HCT116 (cell line): ENCODE data around the gene ACER1. TPM values are rescaled to one million over a fixed set of nuclear protein-coding genes. Genes with fewer than 3 reads are reported as not detected.

Experiments used
- ATAC-seq: fragments of 200-7000 bp; cut with Tn5 transposase; 2 replicates; pipeline ENCODE4 v1.9.1; 2020; ENCODE audit warnings: mild to moderate bottlenecking, moderate library complexity
- BruUV-seq: library from RNA; stranded (reverse); fragments of 400-500 nt; replicated peaks from 2 replicates; lab custom pipeline; 2021; lab: Mats Ljungman, UMichigan
- CTCF ChIA-PET: fragments of 300-600 bp; sonication (Branson Sonifier 250); formaldehyde crosslinking; loops from one replicate; lab custom pipeline; 2021; ENCODE audit warnings: antibody characterized with exemption; lab: Charles Lee
- POLR2A ChIA-PET: fragments of 300-600, 350-600 bp; sonication (Branson Sonifier 250); formaldehyde crosslinking; loops from one replicate; lab custom pipeline; 2021; ENCODE audit warnings: antibody characterized with exemption; lab: Charles Lee
- RAD21 ChIA-PET, 2 experiments: fragments of 300-600 bp; sonication (Branson Sonifier 250); formaldehyde crosslinking; loops; one replicate each; lab custom pipeline; 2023; ENCODE audit warnings: low total read pairs in 2 of 2; ENCODE audit not compliant: uncharacterized antibody in 2 of 2, unreplicated experiment in 2 of 2, low non-redundant PET in 1 of 2; lab: Charles Lee
- DNase-seq: peaks from one replicate; pipeline ENCODE4 v3.0.0-alpha.2; 2010; ENCODE audit warnings: low read depth, low spot score
- H2AFZ ChIP-seq: fragments of 200-600 bp; shearing (Covaris generic), sonication (generic); 2 replicates; pipeline ENCODE4 v1.6.1; 2017; ENCODE audit warnings: low read depth, mixed run types, mixed read lengths, antibody characterized with exemption, low read length; ENCODE audit not compliant: poor library complexity, severe bottlenecking
- H3K27ac ChIP-seq: 2 replicates; pipeline ENCODE4 v1.5.1; 2012; ENCODE audit warnings: low read depth, low read length
- H3K27me3 ChIP-seq: fragments of 200-600 bp; sonication (generic); 2 replicates; pipeline ENCODE4 v1.6.1; 2016; ENCODE audit warnings: mixed run types, low read length, mixed read lengths; ENCODE audit not compliant: insufficient read depth
- H3K36me3 ChIP-seq, 2 experiments: fragments of 200-500 bp in 1 of 2; fragments of 200-600 bp in 1 of 2; sonication (Bioruptor generic) in 1 of 2; sonication (generic) in 1 of 2; 2 replicates each; pipeline versions ENCODE4 v1.5.1 to v1.6.1; 2014 to 2016; ENCODE audit warnings: low read length in 2 of 2, inconsistent platforms in 1 of 2, mixed read lengths in 1 of 2, mixed run types in 1 of 2; ENCODE audit not compliant: insufficient read depth in 2 of 2, control insufficient read depth in 1 of 2
- H3K4me1 ChIP-seq, 2 experiments: fragments of 200-600 bp in 1 of 2; sonication (generic) in 1 of 2; 2 replicates each; pipeline versions ENCODE4 v1.5.1 to v1.6.1; 2012 to 2017; ENCODE audit warnings: low read length in 2 of 2, inconsistent platforms in 1 of 2, mild to moderate bottlenecking in 1 of 2, mixed read lengths in 1 of 2, mixed run types in 1 of 2, moderate library complexity in 1 of 2; ENCODE audit not compliant: insufficient read depth in 2 of 2, control insufficient read depth in 1 of 2
- H3K4me2 ChIP-seq: fragments of 200-600 bp; sonication (generic); 2 replicates; pipeline ENCODE4 v1.6.1; 2017; ENCODE audit warnings: mixed run types, low read length, mixed read lengths
- H3K4me3 ChIP-seq, 2 experiments: fragments of 200-600 bp in 1 of 2; sonication (generic) in 1 of 2; replicated peaks in 1 of 2; 2 replicates each; pipeline ENCODE4 v1.5.1; 2011 to 2016; ENCODE audit warnings: low read length in 2 of 2, control low read depth in 1 of 2, low read depth in 1 of 2, mild to moderate bottlenecking in 1 of 2, mixed read lengths in 1 of 2, mixed run types in 1 of 2
- H3K79me2 ChIP-seq: fragments of 200-600 bp; sonication (generic); 2 replicates; pipeline ENCODE4 v1.6.1; 2017; ENCODE audit warnings: mild to moderate bottlenecking, mixed run types, low read length, moderate library complexity, mixed read lengths; ENCODE audit not compliant: insufficient read depth
- H3K9ac ChIP-seq: fragments of 200-600 bp; sonication (generic); 2 replicates; pipeline ENCODE4 v1.6.1; 2016; ENCODE audit warnings: low read length, mixed read lengths
- H3K9me2 ChIP-seq: fragments of 200-600 bp; sonication (generic), shearing (Covaris generic); 2 replicates; pipeline ENCODE4 v1.6.1; 2017; ENCODE audit warnings: mixed run types, mild to moderate bottlenecking, moderate library complexity; ENCODE audit not compliant: insufficient read depth
- H3K9me3 ChIP-seq, 2 experiments: fragments of 200-500 bp in 1 of 2; fragments of 200-600 bp in 1 of 2; sonication (Bioruptor generic) in 1 of 2; sonication (generic) in 1 of 2; 2 replicates each; pipeline ENCODE4 v1.6.1; 2014 to 2017; ENCODE audit warnings: low read length in 2 of 2, mixed read lengths in 2 of 2, inconsistent platforms in 1 of 2, low read depth in 1 of 2, mild to moderate bottlenecking in 1 of 2, mixed run types in 1 of 2, moderate library complexity in 1 of 2; ENCODE audit not compliant: control insufficient read depth in 1 of 2, insufficient read depth in 1 of 2
- H4K20me1 ChIP-seq: fragments of 200-600 bp; sonication (generic), shearing (Covaris generic); 2 replicates; pipeline ENCODE4 v1.6.1; 2017; ENCODE audit warnings: mixed run types, mild to moderate bottlenecking, moderate library complexity; ENCODE audit not compliant: insufficient read depth
- CBX3 ChIP-seq: IDR thresholded peaks from 2 replicates; pipeline ENCODE4 v1.6.1; 2012; ENCODE audit warnings: low read depth
- CEBPB ChIP-seq: IDR thresholded peaks from 2 replicates; pipeline ENCODE4 v1.6.1; 2012; ENCODE audit warnings: low read depth
- EGR1 ChIP-seq: IDR thresholded peaks from 2 replicates; pipeline ENCODE4 v1.6.1; 2012; ENCODE audit warnings: low read depth
- ELF1 ChIP-seq: IDR thresholded peaks from 2 replicates; pipeline ENCODE4 v1.6.1; 2012; ENCODE audit warnings: low read depth, borderline replicate concordance
- EZH2 ChIP-seq: fragments of 200-600 bp; sonication (generic); IDR thresholded peaks from 2 replicates; pipeline ENCODE4 v1.6.1; 2017; ENCODE audit warnings: antibody characterized with exemption, mixed run types
- FOSL1 ChIP-seq: IDR thresholded peaks from 2 replicates; pipeline ENCODE4 v1.6.1; 2012; ENCODE audit warnings: low read depth
- SP1 ChIP-seq: IDR thresholded peaks from 2 replicates; pipeline ENCODE4 v1.6.1; 2012; ENCODE audit warnings: low read depth
- SRF ChIP-seq: IDR thresholded peaks from 2 replicates; pipeline ENCODE4 v1.6.1; 2012; ENCODE audit warnings: low read depth
- YY1 ChIP-seq: IDR thresholded peaks from 2 replicates; pipeline ENCODE4 v1.6.1; 2011; ENCODE audit warnings: low read length, low read depth, moderate library complexity, mild to moderate bottlenecking; ENCODE audit not compliant: insufficient replicate concordance; ENCODE audit errors: extremely low read depth
- ZFX ChIP-seq: fragments of 450-650 bp; IDR thresholded peaks from 2 replicates; pipeline ENCODE4 v1.6.1; 2017
- intact Hi-C: fragments of 100-400 bp; cut with micrococcal nuclease; formaldehyde crosslinking; loops from 2 replicates; pipeline ENCODE4 v1.10.0; 2022
- total RNA-seq: library from RNA; stranded (reverse); gene quantifications from one replicate; pipeline ENCODE4 v1.2.1, GENCODE V29; 2021; ENCODE audit not compliant: unreplicated experiment
- TF ChIP-seq, protein P1 (sequence below): IDR thresholded peaks from 2 replicates; pipeline ENCODE4 v1.6.1; 2012
- TF ChIP-seq, protein P2 (sequence below): IDR thresholded peaks from 2 replicates; pipeline ENCODE4 v1.6.1; 2011; ENCODE audit warnings: mild to moderate bottlenecking, low read length, moderate library complexity; ENCODE audit not compliant: insufficient replicate concordance; ENCODE audit errors: extremely low read depth

Gene ACER1
- total RNA-seq, 1 experiment from 2014 or later: not detected

DNA sequence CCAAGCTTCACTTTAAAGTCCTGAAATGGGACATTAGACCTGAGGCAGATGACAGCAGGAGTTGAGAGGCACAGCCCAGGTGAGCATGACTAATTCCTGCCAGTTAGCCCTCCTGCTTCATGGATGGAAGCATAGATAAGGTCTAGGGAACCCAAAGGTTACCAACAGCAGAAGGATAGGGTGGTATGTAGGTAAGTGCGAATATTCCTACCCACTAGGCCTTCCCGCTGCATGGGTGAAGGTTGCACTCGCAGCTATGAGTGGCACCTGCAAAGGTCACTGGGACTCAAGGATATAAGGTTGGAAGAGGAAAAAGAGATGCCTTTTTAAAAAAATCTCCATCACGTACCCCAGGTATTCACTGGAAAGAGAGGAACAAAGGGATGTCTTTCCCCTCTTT lies 41.4 kb downstream of the ACER1 start:
- H2AFZ ChIP-seq: no peak overlapping the region
- no peaks in the 10 kb centered on the region for H3K36me3 ChIP-seq
- 0 out of 2 replicates have a peak, but pooled peaks have one; percentile 50 for ATAC-seq
- ChIA-PET CTCF (no interaction called here), POLR2A (no interaction called here), RAD21 (no interaction called here)
- no peak overlapping the region for H3K27ac ChIP-seq
- no peaks in the 10 kb centered on the region for H4K20me1 ChIP-seq
- TF ChIP-seq SRF (no peak), FOSL1 (no peak), ZFX (no peak), ELF1 (no peak), SP1 (no peak), CEBPB (no peak), EZH2 (no peak), YY1 (peak; percentile 49), CBX3 (peak; percentile 100), EGR1 (no peak)
- TF ChIP-seq, protein P1, sequence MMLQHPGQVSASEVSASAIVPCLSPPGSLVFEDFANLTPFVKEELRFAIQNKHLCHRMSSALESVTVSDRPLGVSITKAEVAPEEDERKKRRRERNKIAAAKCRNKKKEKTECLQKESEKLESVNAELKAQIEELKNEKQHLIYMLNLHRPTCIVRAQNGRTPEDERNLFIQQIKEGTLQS: no peak
- TF ChIP-seq, protein P2, sequence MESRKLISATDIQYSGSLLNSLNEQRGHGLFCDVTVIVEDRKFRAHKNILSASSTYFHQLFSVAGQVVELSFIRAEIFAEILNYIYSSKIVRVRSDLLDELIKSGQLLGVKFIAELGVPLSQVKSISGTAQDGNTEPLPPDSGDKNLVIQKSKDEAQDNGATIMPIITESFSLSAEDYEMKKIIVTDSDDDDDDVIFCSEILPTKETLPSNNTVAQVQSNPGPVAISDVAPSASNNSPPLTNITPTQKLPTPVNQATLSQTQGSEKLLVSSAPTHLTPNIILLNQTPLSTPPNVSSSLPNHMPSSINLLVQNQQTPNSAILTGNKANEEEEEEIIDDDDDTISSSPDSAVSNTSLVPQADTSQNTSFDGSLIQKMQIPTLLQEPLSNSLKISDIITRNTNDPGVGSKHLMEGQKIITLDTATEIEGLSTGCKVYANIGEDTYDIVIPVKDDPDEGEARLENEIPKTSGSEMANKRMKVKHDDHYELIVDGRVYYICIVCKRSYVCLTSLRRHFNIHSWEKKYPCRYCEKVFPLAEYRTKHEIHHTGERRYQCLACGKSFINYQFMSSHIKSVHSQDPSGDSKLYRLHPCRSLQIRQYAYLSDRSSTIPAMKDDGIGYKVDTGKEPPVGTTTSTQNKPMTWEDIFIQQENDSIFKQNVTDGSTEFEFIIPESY: no peak
- intact Hi-C loops: no loop called here
- no peaks in the 10 kb centered on the region for H3K27me3 ChIP-seq
- H3K4me1 ChIP-seq: no peaks in the 10 kb centered on the region
- H3K4me3 ChIP-seq: no peak overlapping the region
- H3K4me2 ChIP-seq: no peak overlapping the region
- no peaks in the 10 kb centered on the region for H3K9me2 ChIP-seq
- BruUV-seq: no TSS peak
- no peak overlapping the region for H3K9ac ChIP-seq
- H3K79me2 ChIP-seq: no peaks in the 10 kb centered on the region
- peak; percentile 32 for DNase-seq
- peaks cover 26 to 42% of the 10 kb centered on the region in 2 experiments; a peak in 3 of 4 replicates for H3K9me3 ChIP-seq
